Lower lobe of right lung (tissue), 2 donors: Measurements from ENCODE around the gene DAO. TPM values are rescaled to one million over a fixed set of nuclear protein-coding genes. Genes with fewer than 3 reads are reported as not detected.

Source experiments
- ATAC-seq, 2 donors: fragments of 200-7000 bp; cut with Tn5 transposase; one replicate each; pipeline ENCODE4 v1.9.1; 2020 to 2022; ENCODE audit warnings: mild to moderate bottlenecking in 2 of 2, moderate library complexity in 2 of 2
- DNase-seq: peaks from one replicate; pipeline ENCODE4 v3.0.0-alpha.2; 2020
- H3K27ac ChIP-seq: fragments of 200-600 bp; one replicate; pipeline ENCODE4 v1.8.0; 2022
- H3K27me3 ChIP-seq: fragments of 200-600 bp; one replicate; pipeline ENCODE4 v1.8.0; 2022; ENCODE audit warnings: low read depth
- H3K36me3 ChIP-seq: fragments of 200-600 bp; one replicate; pipeline ENCODE4 v1.8.0; 2022; ENCODE audit warnings: mild to moderate bottlenecking
- H3K4me1 ChIP-seq: fragments of 200-600 bp; one replicate; pipeline ENCODE4 v1.8.0; 2022
- H3K4me3 ChIP-seq: fragments of 200-600 bp; one replicate; pipeline ENCODE4 v1.8.0; 2022; ENCODE audit warnings: mild to moderate bottlenecking
- H3K9me3 ChIP-seq: fragments of 200-600 bp; one replicate; pipeline ENCODE4 v1.8.0; 2022
- intact Hi-C: fragments of 100-400 bp; cut with DNase I; formaldehyde crosslinking; loops from one replicate; pipeline ENCODE4 v1.11.0; 2022
- long read RNA-seq: library from polyadenylated mRNA; unstranded; transcript quantifications from one replicate; pipeline ENCODE4 v2.0.0, GENCODE V29; 2021
- total RNA-seq: library from RNA; stranded (reverse); fragmentation: NEBNext Ultra II Directional; extraction: Animal tissue kit (Norgen Biotek cat#: 25700); gene quantifications from one replicate; pipeline ENCODE4 v1.2.1, GENCODE V29; 2021
- TF ChIP-seq, protein P1 (sequence below): fragments of 200-600 bp; IDR thresholded peaks from one replicate; pipeline ENCODE4 v1.8.0; 2022; ENCODE audit warnings: antibody characterized with exemption, mild to moderate bottlenecking
- donor health status: DM: no; HTN: yes; CAD: no; lungs with severe emphysema.

DAO gene
- total RNA-seq, result not detected
- long read RNA-seq, result 0 reads

GRCh38 chr12:108879615-108880254, at the start of gene DAO:
Gene DAO, plus strand, starts transcription at chr12:108880092. Its CDS starts 4,915 bp downstream, at chr12:108885007.
- Histone ChIP-seq H3K36me3 (no peaks in the 10 kb centered on the region), H3K4me1 (peaks cover 8% of the 10 kb centered on the region), H3K4me3 (no peak within 1 kb of the TSS), H3K9me3 (no peaks in the 10 kb centered on the region), H3K27me3 (no peaks in the 10 kb centered on the region), H3K27ac (no peak within 1 kb of the TSS)
- TF ChIP-seq, protein P1, sequence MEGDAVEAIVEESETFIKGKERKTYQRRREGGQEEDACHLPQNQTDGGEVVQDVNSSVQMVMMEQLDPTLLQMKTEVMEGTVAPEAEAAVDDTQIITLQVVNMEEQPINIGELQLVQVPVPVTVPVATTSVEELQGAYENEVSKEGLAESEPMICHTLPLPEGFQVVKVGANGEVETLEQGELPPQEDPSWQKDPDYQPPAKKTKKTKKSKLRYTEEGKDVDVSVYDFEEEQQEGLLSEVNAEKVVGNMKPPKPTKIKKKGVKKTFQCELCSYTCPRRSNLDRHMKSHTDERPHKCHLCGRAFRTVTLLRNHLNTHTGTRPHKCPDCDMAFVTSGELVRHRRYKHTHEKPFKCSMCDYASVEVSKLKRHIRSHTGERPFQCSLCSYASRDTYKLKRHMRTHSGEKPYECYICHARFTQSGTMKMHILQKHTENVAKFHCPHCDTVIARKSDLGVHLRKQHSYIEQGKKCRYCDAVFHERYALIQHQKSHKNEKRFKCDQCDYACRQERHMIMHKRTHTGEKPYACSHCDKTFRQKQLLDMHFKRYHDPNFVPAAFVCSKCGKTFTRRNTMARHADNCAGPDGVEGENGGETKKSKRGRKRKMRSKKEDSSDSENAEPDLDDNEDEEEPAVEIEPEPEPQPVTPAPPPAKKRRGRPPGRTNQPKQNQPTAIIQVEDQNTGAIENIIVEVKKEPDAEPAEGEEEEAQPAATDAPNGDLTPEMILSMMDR, result no peak
- DNase-seq (no peak), ATAC-seq (peak in 1 of 2 donors; percentile 24)
- intact Hi-C loops, result loop anchor here (10.0 kb wide), 1 partner anchor 215 kb away; the partner anchor contains the start of genes ALKBH2 and UNG

DNA sequence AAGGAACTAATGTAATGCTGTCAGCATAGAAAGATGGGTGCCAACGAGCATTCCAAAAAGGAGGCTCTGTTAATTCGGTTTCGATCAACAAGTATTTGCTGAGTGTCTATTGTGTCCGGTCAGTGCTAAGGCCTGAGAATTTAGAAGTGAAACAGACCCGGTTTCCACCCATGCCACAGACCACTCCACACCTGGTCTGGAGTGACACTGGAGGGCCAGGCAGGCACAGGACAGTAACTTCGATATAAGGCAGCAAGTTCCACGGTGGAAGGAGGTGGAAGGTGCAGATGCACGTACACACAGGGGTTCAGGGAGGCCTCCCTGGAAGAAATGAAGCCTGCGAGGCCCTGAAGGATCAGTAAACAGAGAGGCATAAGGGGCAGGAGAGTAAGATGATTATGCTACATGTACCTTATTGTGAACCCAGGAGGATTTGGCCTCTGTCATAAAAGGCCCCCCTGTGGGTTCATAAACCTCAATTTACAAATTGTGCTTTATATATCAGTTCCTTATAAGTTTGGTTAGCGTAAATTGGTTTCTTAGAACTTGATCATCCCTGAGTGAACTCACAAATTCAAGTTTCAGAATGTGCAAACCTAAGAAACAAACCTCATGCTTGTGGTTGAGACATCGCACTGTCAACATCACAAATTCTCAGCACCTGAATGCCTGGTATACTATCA, 48.4 kb upstream of the DAO start:
- H3K4me1 ChIP-seq, result peaks cover 80% of the 10 kb centered on the region
- no peak for ATAC-seq

DNA sequence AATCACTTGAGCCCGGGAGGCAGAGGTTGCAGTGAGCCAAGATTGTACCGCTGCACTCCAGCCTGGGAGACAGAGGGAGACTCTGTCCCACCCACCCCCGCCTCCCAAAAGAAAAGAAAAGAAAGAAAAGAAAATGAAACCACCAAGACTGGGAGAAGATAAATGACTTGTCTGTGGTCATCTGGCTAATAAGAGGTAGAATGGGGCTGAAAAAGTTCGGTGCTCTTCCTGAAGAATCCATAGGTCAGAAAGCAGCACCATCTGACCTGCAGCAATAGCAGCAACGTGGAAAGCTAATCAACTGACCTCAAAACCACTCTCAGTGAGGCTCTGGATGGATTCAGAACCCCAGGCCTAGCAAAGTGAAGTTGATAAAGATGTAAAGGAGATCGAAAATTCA, 47.7 kb upstream of the DAO start:
- Histone ChIP-seq H3K9me3 (no peaks in the 10 kb centered on the region), H3K36me3 (peaks cover 50% of the 10 kb centered on the region), H3K27ac (peak overlapping the region; percentile 85), H3K4me3 (no peak overlapping the region), H3K27me3 (no peaks in the 10 kb centered on the region), H3K4me1 (peaks cover 80% of the 10 kb centered on the region)
- intact Hi-C loops, result no loop called here
- TF ChIP-seq, protein P1, result no peak
- DNase-seq, result peak; percentile 17
- no peak for ATAC-seq

More for the DNA sequence above, 48.4 kb upstream of the DAO start:
- intact Hi-C loops, result no loop called here
- TF ChIP-seq, protein P1, result no peak
- Histone ChIP-seq H3K36me3 (peaks cover 50% of the 10 kb centered on the region), H3K9me3 (no peaks in the 10 kb centered on the region), H3K27ac (peak overlapping the region; percentile 85), H3K4me3 (no peak overlapping the region), H3K27me3 (no peaks in the 10 kb centered on the region)
- peak; percentile 15 for DNase-seq

- peak; percentile 36 for DNase-seq
- Histone ChIP-seq H3K4me3 (no peak overlapping the region), H3K27ac (peak overlapping the region; percentile 85), H3K9me3 (no peaks in the 10 kb centered on the region), H3K4me1 (peaks cover 80% of the 10 kb centered on the region), H3K27me3 (no peaks in the 10 kb centered on the region), H3K36me3 (peaks cover 50% of the 10 kb centered on the region)
- TF ChIP-seq, protein P1, result no peak
- ATAC-seq, result peak; percentile 83 to 86
- intact Hi-C loops, result no loop called here
These were observed 47.0 kb upstream of the DAO start for GRCh38 chr12:108832730-108833354.

- TF ChIP-seq, protein P1, result no peak
- Histone ChIP-seq H3K27ac (peak overlapping the region; percentile 85), H3K4me3 (no peak overlapping the region), H3K4me1 (peaks cover 80% of the 10 kb centered on the region), H3K27me3 (no peaks in the 10 kb centered on the region), H3K9me3 (no peaks in the 10 kb centered on the region), H3K36me3 (peaks cover 45% of the 10 kb centered on the region)
- intact Hi-C loops, result no loop called here
- ATAC-seq, result peak; percentile 74 to 76
- DNase-seq, result peak; percentile 64
These were observed 46.5 kb upstream of the DAO start for GRCh38 chr12:108833355-108833733.
